ENCODE data around the gene SPDYE16.
A peak's percentile ranks its signal among the peaks of the same experiment; 100 is the strongest.
"Not testable (repeated sequence)": the region's sequence is repeated elsewhere in the genome, so short reads cannot be mapped to it uniquely, and the experiment has no call there.

The SPDYE16 gene

GRCh38 chr7:76549025-76549854, 6.1 kb upstream of the SPDYE16 start:
- DNase-seq, result peak; percentile 91

GRCh38 chr7:76531643-76532042, 11.5 kb downstream of the SPDYE16 start:
- not testable (repeated sequence) for DNase-seq

GRCh38 chr7:76526183-76526582, 16.9 kb downstream of the SPDYE16 start:
- DNase-seq, result not testable (repeated sequence)

GRCh38 chr7:76516932-76517331, 26.2 kb downstream of the SPDYE16 start:
- DNase-seq, result not testable (repeated sequence)

GRCh38 chr7:76515999-76516443, 27.1 kb downstream of the SPDYE16 start:
- DNase-seq, result no peak

GRCh38 chr7:76514926-76515771, 27.9 kb downstream of the SPDYE16 start:
- DNase-seq, result no peak

GRCh38 chr7:76513817-76514799, 29.0 kb downstream of the SPDYE16 start:
- DNase-seq, result no peak

- no peak for DNase-seq
Measured at GRCh38 chr7:76512941-76513816, 29.9 kb downstream of the SPDYE16 start.

- DNase-seq, result not testable (repeated sequence)
Measured at GRCh38 chr7:76511911-76512885, 30.9 kb downstream of the SPDYE16 start.

- not testable (repeated sequence) for DNase-seq
Measured at GRCh38 chr7:76511200-76511910, 31.7 kb downstream of the SPDYE16 start.

- DNase-seq, result peak; percentile 22
Measured at GRCh38 chr7:76509931-76510877, 32.9 kb downstream of the SPDYE16 start, which contains the start of gene UPK3B. UPK3B (plus strand) TSS chr7:76510552; CDS start chr7:76510653, 101 bp downstream.

GRCh38 chr7:76507723-76508406, 35.2 kb downstream of the SPDYE16 start:
- DNase-seq, result no peak

GRCh38 chr7:76506643-76507042, 36.5 kb downstream of the SPDYE16 start:
- DNase-seq, result not testable (repeated sequence)

GRCh38 chr7:76506081-76506440, 37.0 kb downstream of the SPDYE16 start:
- no peak for DNase-seq

- DNase-seq, result no peak
Measured at GRCh38 chr7:76505168-76506080, 37.7 kb downstream of the SPDYE16 start.
